GM23338 (cell line): ENCODE measurements around the gene MID1. TPM values are rescaled to one million over a fixed set of nuclear protein-coding genes. Genes with fewer than 3 reads are reported as not detected.
A peak's percentile ranks its signal among the peaks of the same experiment; 100 is the strongest.

Source experiments
- ATAC-seq: fragments of 200-7000 bp; cut with Tn5 transposase; 3 replicates; pipeline ENCODE4 v1.9.1; 2020
- DNase-seq: peaks from one replicate; pipeline ENCODE4 v3.0.0-alpha.2; 2015; ENCODE audit warnings: low spot score
- H2AFZ ChIP-seq: fragments of 200-600 bp; sonication (generic); 2 replicates; pipeline ENCODE4 v1.8.0; 2016; ENCODE audit warnings: antibody characterized with exemption, mild to moderate bottlenecking, moderate library complexity
- H3F3A ChIP-seq: fragments of 200-600 bp; sonication (generic); replicated peaks from 2 replicates; pipeline ENCODE4 v1.8.0; 2017; ENCODE audit warnings: antibody characterized with exemption, mixed run types, low read depth
- H3K27ac ChIP-seq: fragments of 200-600 bp; sonication (generic); 2 replicates; pipeline ENCODE4 v1.6.1; 2016; ENCODE audit warnings: low read depth
- H3K27me3 ChIP-seq: fragments of 200-600 bp; sonication (generic); 2 replicates; pipeline ENCODE4 v1.8.0; 2016; ENCODE audit warnings: mild to moderate bottlenecking, mixed run types, moderate library complexity; ENCODE audit not compliant: insufficient read depth
- H3K36me3 ChIP-seq: fragments of 200-600 bp; sonication (generic); 2 replicates; pipeline ENCODE4 v1.8.0; 2016; ENCODE audit warnings: mild to moderate bottlenecking; ENCODE audit not compliant: insufficient read depth
- H3K4me1 ChIP-seq: fragments of 200-600 bp; sonication (generic); 2 replicates; pipeline ENCODE4 v1.8.0; 2016; ENCODE audit warnings: mild to moderate bottlenecking, moderate library complexity; ENCODE audit not compliant: insufficient read depth
- H3K4me2 ChIP-seq: fragments of 200-600 bp; sonication (generic); 2 replicates; pipeline ENCODE4 v1.7.1; 2017; ENCODE audit warnings: mixed run types
- H3K4me3 ChIP-seq: fragments of 200-600 bp; sonication (generic); 2 replicates; pipeline ENCODE4 v1.6.1; 2016; ENCODE audit warnings: mixed run types
- H3K79me2 ChIP-seq: fragments of 200-600 bp; sonication (generic); replicated peaks from 2 replicates; pipeline ENCODE4 v1.8.0; 2017; ENCODE audit warnings: mild to moderate bottlenecking; ENCODE audit not compliant: insufficient read depth
- H3K9me2 ChIP-seq: fragments of 200-600 bp; sonication (generic); 2 replicates; pipeline ENCODE4 v1.8.0; 2017; ENCODE audit not compliant: insufficient read depth
- H4K20me1 ChIP-seq: fragments of 200-600 bp; sonication (generic); replicated peaks from 2 replicates; pipeline ENCODE4 v1.8.0; 2017; ENCODE audit warnings: mild to moderate bottlenecking; ENCODE audit not compliant: insufficient read depth
- H3K27ac Mint-ChIP-seq: 2 replicates; pipeline ENCODE4 v1.8.0; 2020; ENCODE audit warnings: inconsistent platforms, mild to moderate bottlenecking, moderate library complexity, mixed read lengths
- H3K27me3 Mint-ChIP-seq: 3 replicates; pipeline ENCODE4 v1.8.0; 2022; ENCODE audit warnings: low read depth, mild to moderate bottlenecking, moderate library complexity, mixed read lengths, inconsistent platforms; ENCODE audit not compliant: insufficient read depth, poor library complexity
- H3K36me3 Mint-ChIP-seq: 3 replicates; pipeline ENCODE4 v1.8.0; 2021; ENCODE audit warnings: low read depth, mild to moderate bottlenecking, inconsistent platforms, moderate library complexity, mixed read lengths
- H3K4me1 Mint-ChIP-seq: 3 replicates; pipeline ENCODE4 v1.8.0; 2020; ENCODE audit warnings: mild to moderate bottlenecking, inconsistent platforms, mixed read lengths
- H3K4me3 Mint-ChIP-seq: 3 replicates; pipeline ENCODE4 v1.8.0; 2021; ENCODE audit warnings: moderate library complexity, mild to moderate bottlenecking, inconsistent platforms, mixed read lengths
- H3K9me3 Mint-ChIP-seq: 3 replicates; pipeline ENCODE4 v1.8.0; 2020; ENCODE audit warnings: moderate library complexity, mild to moderate bottlenecking, inconsistent platforms, mixed read lengths
- CREB1 ChIP-seq: fragments of 250-450 bp; sonication (Bioruptor Pico); IDR thresholded peaks from 2 replicates; pipeline ENCODE4 v1.5.0; 2020; ENCODE audit warnings: low read depth, mild to moderate bottlenecking, moderate library complexity
- CTCF ChIP-seq, 2 experiments: fragments of 200-600 bp in 1 of 2; sonication (generic) in 1 of 2; conservative IDR thresholded peaks; 2 replicates each; pipeline versions ENCODE4 v1.5.1 to v1.6.1; 2016 to 2017; ENCODE audit warnings: antibody characterized with exemption in 2 of 2, low read depth in 2 of 2, mild to moderate bottlenecking in 2 of 2, moderate library complexity in 1 of 2
- ETS1 ChIP-seq: IDR thresholded peaks from 2 replicates; pipeline ENCODE4 v1.6.1; 2016; ENCODE audit warnings: antibody characterized with exemption
- EZH2 ChIP-seq: fragments of 200-600 bp; sonication (generic); IDR thresholded peaks from one replicate; pipeline ENCODE4 v1.8.0; 2017; ENCODE audit warnings: antibody characterized with exemption, mild to moderate bottlenecking, low read depth; ENCODE audit not compliant: unreplicated experiment
- EZH2phosphoT487 ChIP-seq: fragments of 200-600 bp; sonication (generic); IDR thresholded peaks from one replicate; pipeline ENCODE4 v1.8.1; 2018; ENCODE audit warnings: antibody characterized with exemption; ENCODE audit not compliant: unreplicated experiment
- JUNB ChIP-seq: IDR thresholded peaks from one replicate; pipeline ENCODE4 v1.6.1; 2016; ENCODE audit warnings: antibody characterized with exemption; ENCODE audit not compliant: unreplicated experiment
- NANOG ChIP-seq: IDR thresholded peaks from 2 replicates; pipeline ENCODE4 v1.6.1; 2016; ENCODE audit warnings: antibody characterized with exemption, borderline replicate concordance
- POLR2AphosphoS5 ChIP-seq: IDR thresholded peaks from 2 replicates; pipeline ENCODE4 v1.6.1; 2016; ENCODE audit warnings: antibody characterized with exemption, low read depth
- REST ChIP-seq: IDR thresholded peaks from one replicate; pipeline ENCODE4 v1.6.1; 2018; ENCODE audit warnings: antibody characterized with exemption; ENCODE audit not compliant: unreplicated experiment
- STAT1 ChIP-seq: IDR thresholded peaks from one replicate; pipeline ENCODE4 v1.6.1; 2016; ENCODE audit warnings: antibody characterized with exemption; ENCODE audit not compliant: unreplicated experiment
- ZNF114 ChIP-seq: fragments of 250-450 bp; sonication (Bioruptor Pico); IDR thresholded peaks from 2 replicates; pipeline ENCODE4 v1.5.0; 2020; ENCODE audit warnings: mild to moderate bottlenecking, moderate library complexity
- ZNF331 ChIP-seq: fragments of 250-450 bp; sonication (Bioruptor Pico); IDR thresholded peaks from 2 replicates; pipeline ENCODE4 v1.5.0; 2020; ENCODE audit warnings: low read depth, mild to moderate bottlenecking, moderate library complexity
- ZNF462 ChIP-seq: fragments of 250-450 bp; sonication (Bioruptor Pico); IDR thresholded peaks from 2 replicates; pipeline ENCODE4 v1.5.0; 2020; ENCODE audit warnings: mild to moderate bottlenecking, moderate library complexity
- polyA plus RNA-seq: library from polyadenylated mRNA; unstranded; fragments of >200 nt; fragmentation: Nextera tagmentation; extraction: Ambion mirVana; gene quantifications from 2 replicates; pipeline ENCODE4 v1.2.1, GENCODE V29; 2016
- total RNA-seq: library from RNA; depleted of rRNA; stranded (reverse); fragments of >200 nt; shearing (Covaris generic); gene quantifications from 2 replicates; pipeline ENCODE4 v1.2.3, GENCODE V29; 2014

Gene MID1
- total and polyA plus RNA-seq, 2 experiments from 2014 or later = 27.2 to 39.3 TPM

GRCh38 chrX:10603612-10604011 lies 16.8 kb downstream of the MID1 start:
- H3K4me1 Mint-ChIP-seq = peaks cover 55% of the 10 kb centered on the region
- Histone ChIP-seq H2AFZ (no peak overlapping the region), H3K27ac (peak overlapping the region; percentile 75; the same call in 1 of the 2 replicates), H3K27me3 (no peaks in the 10 kb centered on the region), H4K20me1 (no peaks in the 10 kb centered on the region), H3K9me2 (no peaks in the 10 kb centered on the region), H3K4me1 (peaks cover 67% of the 10 kb centered on the region), H3K4me3 (peak overlapping the region; percentile 23; the same call in 1 of the 2 replicates), H3K4me2 (peak overlapping the region; percentile 68), H3K36me3 (no peaks in the 10 kb centered on the region), H3K79me2 (peaks cover 97% of the 10 kb centered on the region), H3F3A (no peaks in the 10 kb centered on the region)
- H3K4me3 Mint-ChIP-seq = no peak overlapping the region
- DNase-seq (peak; percentile 42), ATAC-seq (peak; percentile 35; the same call in 2 of the 3 replicates)
- H3K27me3 Mint-ChIP-seq = no peaks in the 10 kb centered on the region
- H3K27ac Mint-ChIP-seq = peak overlapping the region; percentile 70
- H3K36me3 Mint-ChIP-seq = peaks cover 4% of the 10 kb centered on the region; the same call in 2 of the 3 replicates
- TF ChIP-seq CREB1 (CRISPR knock-in tag) (no peak), EZH2 (no peak), ZNF114 (CRISPR knock-in tag) (no peak), ZNF462 (no peak), JUNB (no peak), ETS1 (no peak), POLR2AphosphoS5 (no peak), NANOG (no peak), EZH2phosphoT487 (no peak), STAT1 (no peak), REST (no peak), CTCF (conservative IDR thresholded peaks at IDR 0.05; ENCODE audit: low read depth in 2 of 2) (no peak), ZNF331 (CRISPR knock-in tag) (no peak)
- H3K9me3 Mint-ChIP-seq = no peaks in the 10 kb centered on the region
